ENCODE data around the gene PPP1R2C. TPM values are rescaled to one million over a fixed set of nuclear protein-coding genes. Genes with fewer than 3 reads are reported as not detected.

PPP1R2C gene
- polyA plus RNA-seq, 1 donor (not counting 4 experiments of a cell fraction or from before 2014, with no cell fraction given): not detected

GRCh38 chrX:42797651-42798269 is 19.8 kb upstream of the PPP1R2C start:
- Histone ChIP-seq H3K4me1 (ENCODE audit: control insufficient read depth, extremely low read depth, insufficient read depth, low read length) (no peaks in the 10 kb centered on the region), H3K4me3 (ENCODE audit: control insufficient read depth in 2 of 3, extremely low read depth in 1 of 3, insufficient read depth in 2 of 3, low read depth in 1 of 3, low read length in 3 of 3) (no peak overlapping the region), H3K27me3 (ENCODE audit: control insufficient read depth, extremely low read depth, insufficient read depth, low read length) (no peaks in the 10 kb centered on the region), H3K36me3 (ENCODE audit: control insufficient read depth in 2 of 2, extremely low read depth in 1 of 2, insufficient read depth in 2 of 2, low read length in 2 of 2) (no peaks in the 10 kb centered on the region), H3K9me1 (ENCODE audit: control insufficient read depth, extremely low read depth, insufficient read depth, low read length) (no peaks in the 10 kb centered on the region), H3K4me2 (ENCODE audit: control insufficient read depth, extremely low read depth, insufficient read depth, low read depth, low read length) (no peak overlapping the region), H2AFZ (ENCODE audit: control insufficient read depth, low read length) (no peak overlapping the region), H3K9ac (ENCODE audit: control insufficient read depth, extremely low read depth, insufficient read depth, low read length) (no peak overlapping the region), H3K27ac (ENCODE audit: control insufficient read depth, insufficient read depth, low read length) (no peak overlapping the region), H4K20me1 (ENCODE audit: control insufficient read depth, extremely low read depth, insufficient read depth, low read length) (no peaks in the 10 kb centered on the region), H3K79me2 (ENCODE audit: control insufficient read depth, insufficient read depth, low read length) (no peaks in the 10 kb centered on the region), H3K9me3 (ENCODE audit: control insufficient read depth, low read depth, low read length) (no peaks in the 10 kb centered on the region)
- no peak for FAIRE-seq
- no peak for DNase-seq (ENCODE audit: low read depth, low spot score)
- dilution Hi-C loops (cut with MboI; ENCODE audit: extremely low pct_ligation_motif_present, low sequenced_read_pairs): no loop called here
- TF ChIP-seq CTCF (optimal IDR thresholded peaks at IDR 0.05 in 1 of 3, IDR thresholded peaks at IDR 0.05 in 1 of 3, conservative IDR thresholded peaks at IDR 0.05 in 1 of 3; ENCODE audit: extremely low read depth in 1 of 3, insufficient read depth in 2 of 3, low read length in 3 of 3) (no peak), EZH2 (IDR thresholded peaks at IDR 0.05; ENCODE audit: low read length) (no peak)

- Histone ChIP-seq H3K27ac (ENCODE audit: control insufficient read depth, insufficient read depth, low read length) (no peak overlapping the region), H3K4me2 (ENCODE audit: control insufficient read depth, extremely low read depth, insufficient read depth, low read depth, low read length) (no peak overlapping the region), H3K79me2 (ENCODE audit: control insufficient read depth, insufficient read depth, low read length) (no peaks in the 10 kb centered on the region), H3K9me1 (ENCODE audit: control insufficient read depth, extremely low read depth, insufficient read depth, low read length) (no peaks in the 10 kb centered on the region), H3K9ac (ENCODE audit: control insufficient read depth, extremely low read depth, insufficient read depth, low read length) (no peak overlapping the region), H4K20me1 (ENCODE audit: control insufficient read depth, extremely low read depth, insufficient read depth, low read length) (no peaks in the 10 kb centered on the region), H2AFZ (ENCODE audit: control insufficient read depth, low read length) (no peak overlapping the region), H3K9me3 (ENCODE audit: control insufficient read depth, low read depth, low read length) (no peaks in the 10 kb centered on the region), H3K36me3 (ENCODE audit: control insufficient read depth in 2 of 2, extremely low read depth in 1 of 2, insufficient read depth in 2 of 2, low read length in 2 of 2) (no peaks in the 10 kb centered on the region), H3K4me1 (ENCODE audit: control insufficient read depth, extremely low read depth, insufficient read depth, low read length) (no peaks in the 10 kb centered on the region), H3K27me3 (ENCODE audit: control insufficient read depth, extremely low read depth, insufficient read depth, low read length) (no peaks in the 10 kb centered on the region), H3K4me3 (ENCODE audit: control insufficient read depth in 2 of 3, extremely low read depth in 1 of 3, insufficient read depth in 2 of 3, low read depth in 1 of 3, low read length in 3 of 3) (no peak overlapping the region)
- dilution Hi-C loops (cut with MboI; ENCODE audit: extremely low pct_ligation_motif_present, low sequenced_read_pairs): no loop called here
- no peak for FAIRE-seq
- no peak for DNase-seq (ENCODE audit: low read depth, low spot score)
- TF ChIP-seq CTCF (optimal IDR thresholded peaks at IDR 0.05 in 1 of 3, IDR thresholded peaks at IDR 0.05 in 1 of 3, conservative IDR thresholded peaks at IDR 0.05 in 1 of 3; ENCODE audit: extremely low read depth in 1 of 3, insufficient read depth in 2 of 3, low read length in 3 of 3) (no peak), EZH2 (IDR thresholded peaks at IDR 0.05; ENCODE audit: low read length) (no peak)
These were observed 5.5 kb upstream of the PPP1R2C start for GRCh38 chrX:42783451-42783850.

Data from keratinocyte (primary cell).